Brain pericyte (primary cell): ENCODE results near the gene ANKS3.

Source experiments
- DNase-seq: peaks from one replicate; pipeline ENCODE4 v3.0.0-alpha.2; 2012; ENCODE audit warnings: low read depth, low spot score

ANKS3 gene

GRCh38 chr16:4649744-4650442, 84.2 kb downstream of the ANKS3 start:
- no peak for DNase-seq

GRCh38 chr16:4648917-4649316, 85.2 kb downstream of the ANKS3 start:
- no peak for DNase-seq

- DNase-seq: no peak
Measured at GRCh38 chr16:4647644-4647980, 86.5 kb downstream of the ANKS3 start.

GRCh38 chr16:4646773-4647643, 87.1 kb downstream of the ANKS3 start:
- DNase-seq: no peak
